HEK293T (cell line): ENCODE results near the gene ZNF771.
"Not testable (repeated sequence)": the region's sequence is repeated elsewhere in the genome, so short reads cannot be mapped to it uniquely, and the experiment has no call there.

ENCODE experiments used
- CTCF ChIA-PET: fragments of 350-600 bp; formaldehyde crosslinking; extraction: SDS; loops from one replicate; lab custom pipeline; 2021; ENCODE audit warnings: antibody characterized with exemption, inconsistent platforms; lab: Yijun Ruan, JAX
- POLR2A ChIA-PET: fragments of 350-600 bp; formaldehyde crosslinking; extraction: SDS; loops from one replicate; lab custom pipeline; 2020; ENCODE audit warnings: antibody characterized with exemption, inconsistent platforms; lab: Yijun Ruan, JAX
- DNase-seq: peaks from one replicate; pipeline ENCODE4 v3.0.0; 2012; ENCODE audit warnings: mixed read lengths; ENCODE audit errors: extremely low spot score
- ARNT ChIP-seq: fragments of 450-650 bp; IDR thresholded peaks from 2 replicates; pipeline ENCODE4 v1.6.1; 2017; ENCODE audit warnings: mild to moderate bottlenecking
- BHLHE40 ChIP-seq: fragments of 450-650 bp; IDR thresholded peaks from 2 replicates; pipeline ENCODE4 v1.6.1; 2016; ENCODE audit warnings: mild to moderate bottlenecking, moderate library complexity, borderline replicate concordance
- CTBP1 ChIP-seq: fragments of 450-650 bp; IDR thresholded peaks from 2 replicates; pipeline ENCODE4 v1.6.1; 2016; ENCODE audit warnings: borderline replicate concordance
- ELF4 ChIP-seq: fragments of 450-650 bp; IDR thresholded peaks from 2 replicates; pipeline ENCODE4 v1.6.1; 2017; ENCODE audit warnings: antibody characterized with exemption
- FOXA1 ChIP-seq: fragments of 450-650 bp; IDR thresholded peaks from 2 replicates; pipeline ENCODE4 v1.6.1; 2016; ENCODE audit warnings: mild to moderate bottlenecking
- FOXK2 ChIP-seq: fragments of 450-650 bp; IDR thresholded peaks from 2 replicates; pipeline ENCODE4 v1.6.1; 2016; ENCODE audit warnings: mild to moderate bottlenecking
- FOXM1 ChIP-seq: fragments of 450-650 bp; IDR thresholded peaks from 2 replicates; pipeline ENCODE4 v1.6.1; 2017; ENCODE audit warnings: mild to moderate bottlenecking, borderline replicate concordance
- HDGF ChIP-seq: fragments of 450-650 bp; IDR thresholded peaks from 2 replicates; pipeline ENCODE4 v1.6.1; 2017; ENCODE audit warnings: antibody characterized with exemption, borderline replicate concordance
- L3MBTL2 ChIP-seq: fragments of 450-650 bp; conservative IDR thresholded peaks from 2 replicates; pipeline ENCODE4 v1.6.1; 2016; ENCODE audit warnings: mild to moderate bottlenecking
- LEF1 ChIP-seq: fragments of 450-650 bp; IDR thresholded peaks from 2 replicates; pipeline ENCODE4 v1.6.1; 2017; ENCODE audit warnings: mild to moderate bottlenecking, borderline replicate concordance
- NFRKB ChIP-seq: fragments of 450-650 bp; IDR thresholded peaks from 2 replicates; pipeline ENCODE4 v1.6.1; 2016; ENCODE audit warnings: mild to moderate bottlenecking, moderate library complexity
- PKNOX1 ChIP-seq: fragments of 450-650 bp; IDR thresholded peaks from 2 replicates; pipeline ENCODE4 v1.6.1; 2016
- SP1 ChIP-seq: fragments of 450-650 bp; IDR thresholded peaks from 2 replicates; pipeline ENCODE4 v1.6.1; 2017
- SUZ12 ChIP-seq: fragments of 450-650 bp; IDR thresholded peaks from 2 replicates; pipeline ENCODE4 v1.6.1; 2016; ENCODE audit warnings: mild to moderate bottlenecking
- TARDBP ChIP-seq: fragments of 450-650 bp; IDR thresholded peaks from 2 replicates; pipeline ENCODE4 v1.6.1; 2016
- ZNF384 ChIP-seq: fragments of 450-650 bp; IDR thresholded peaks from 2 replicates; pipeline ENCODE4 v1.6.1; 2016

The ZNF771 gene

GRCh38 chr16:30457256-30457655 lies 49.9 kb downstream of the ZNF771 start:
- TF ChIP-seq HDGF (no peak), ZNF384 (no peak)
- ChIA-PET CTCF (interaction anchor here (0.6 to 1.1 kb wide), 3 partner anchors 34 to 100 kb away, joined by 3 to 4 read pairs (median 3); no protein-coding TSS in a partner anchor), POLR2A (interaction anchor here (0.6 to 2.7 kb wide), 10 partner anchors 9 to 389 kb away, joined by 3 to 9 read pairs (median 4); partner anchors contain the start of genes DCTPP1 and ZNF747)
- DNase-seq, result no peak

- CTCF ChIA-PET, result interaction anchor here (0.6 kb wide), 1 partner anchor 99 kb away, joined by 3 read pairs; no protein-coding TSS in a partner anchor
- TF ChIP-seq ARNT, result no peak
- no peak for TF ChIP-seq FOXK2
- no peak for TF ChIP-seq ZNF384
- TF ChIP-seq ELF4, result no peak
- no peak for TF ChIP-seq LEF1
- no peak for TF ChIP-seq NFRKB
- no peak for TF ChIP-seq CTBP1
- TF ChIP-seq L3MBTL2, result no peak
- no peak for TF ChIP-seq SP1
- TF ChIP-seq SUZ12, result no peak
- TF ChIP-seq PKNOX1, result no peak
- no peak for TF ChIP-seq HDGF
- TF ChIP-seq FOXA1, result no peak
- DNase-seq, result no peak
- POLR2A ChIA-PET, result interaction anchor here (1.2 to 2.7 kb wide), 9 partner anchors 10 to 347 kb away, joined by 3 to 9 read pairs (median 4); partner anchors contain the start of genes DCTPP1 and ZNF747
These were observed 50.5 kb downstream of the ZNF771 start for GRCh38 chr16:30457743-30458560.

GRCh38 chr16:30458561-30459394 lies 51.4 kb downstream of the ZNF771 start:
- POLR2A ChIA-PET, result interaction anchor here (1.2 kb wide), 1 partner anchor 68 kb away, joined by 3 read pairs; no protein-coding TSS in a partner anchor
- TF ChIP-seq HDGF, result no peak
- no peak for TF ChIP-seq BHLHE40
- no peak for TF ChIP-seq FOXA1
- TF ChIP-seq FOXK2, result no peak
- no peak for TF ChIP-seq ARNT
- no peak for TF ChIP-seq NFRKB
- TF ChIP-seq TARDBP, result no peak
- TF ChIP-seq SUZ12, result no peak
- TF ChIP-seq ZNF384, result no peak
- no peak for TF ChIP-seq ELF4
- TF ChIP-seq PKNOX1, result no peak
- TF ChIP-seq FOXM1, result no peak
- no peak for TF ChIP-seq L3MBTL2
- no peak for TF ChIP-seq SP1
- no peak for TF ChIP-seq LEF1
- CTCF ChIA-PET, result interaction anchor here (1.0 kb wide), 1 partner anchor 157 kb away, joined by 3 read pairs; no protein-coding TSS in a partner anchor
- DNase-seq, result no peak

- POLR2A ChIA-PET, result no interaction called here
- DNase-seq, result no peak
- CTCF ChIA-PET, result interaction anchor here (1.0 kb wide), 1 partner anchor 156 kb away, joined by 3 read pairs; no protein-coding TSS in a partner anchor
- TF ChIP-seq SP1 (no peak), HDGF (no peak), NFRKB (no peak), SUZ12 (no peak), LEF1 (no peak), L3MBTL2 (no peak), FOXK2 (no peak), FOXA1 (no peak), TARDBP (no peak)
These were observed 52.0 kb downstream of the ZNF771 start for GRCh38 chr16:30459456-30459855.

- POLR2A ChIA-PET, result interaction anchor here (1.6 kb wide), 1 partner anchor 64 kb away, joined by 4 read pairs; no protein-coding TSS in a partner anchor
- CTCF ChIA-PET, result interaction anchor here (1.1 kb wide), 1 partner anchor 11 kb away, joined by 3 read pairs; no protein-coding TSS in a partner anchor
- not testable (repeated sequence) for DNase-seq
These were observed 54.0 kb downstream of the ZNF771 start for GRCh38 chr16:30461426-30461825.

GRCh38 chr16:30464078-30464477 lies 56.7 kb downstream of the ZNF771 start:
- TF ChIP-seq TARDBP (no peak), NFRKB (no peak), LEF1 (no peak), ZNF384 (no peak), BHLHE40 (no peak)
- CTCF ChIA-PET, result interaction anchor here (0.6 kb wide), 1 partner anchor 17 kb away, joined by 3 read pairs; no protein-coding TSS in a partner anchor

More at GRCh38 chr16:30464078-30464477, 56.7 kb downstream of the ZNF771 start:
- DNase-seq, result no peak
- POLR2A ChIA-PET, result interaction anchor here (0.9 kb wide), 1 partner anchor 65 kb away, joined by 3 read pairs; no protein-coding TSS in a partner anchor
